PC-9 (cell line): ENCODE results near the gene CELF4.

Experiments
- EZH2 ChIP-seq: fragments of 200-600 bp; sonication (generic); IDR thresholded peaks from 2 replicates; pipeline ENCODE4 v1.8.0; 2017; ENCODE audit warnings: antibody characterized with exemption, low read depth
- TF ChIP-seq, protein P1 (sequence below): fragments of 200-600 bp; sonication (generic); conservative IDR thresholded peaks from 2 replicates; pipeline ENCODE4 v1.6.1; 2017; ENCODE audit warnings: mixed run types, antibody characterized with exemption, mild to moderate bottlenecking, moderate library complexity

DNA sequence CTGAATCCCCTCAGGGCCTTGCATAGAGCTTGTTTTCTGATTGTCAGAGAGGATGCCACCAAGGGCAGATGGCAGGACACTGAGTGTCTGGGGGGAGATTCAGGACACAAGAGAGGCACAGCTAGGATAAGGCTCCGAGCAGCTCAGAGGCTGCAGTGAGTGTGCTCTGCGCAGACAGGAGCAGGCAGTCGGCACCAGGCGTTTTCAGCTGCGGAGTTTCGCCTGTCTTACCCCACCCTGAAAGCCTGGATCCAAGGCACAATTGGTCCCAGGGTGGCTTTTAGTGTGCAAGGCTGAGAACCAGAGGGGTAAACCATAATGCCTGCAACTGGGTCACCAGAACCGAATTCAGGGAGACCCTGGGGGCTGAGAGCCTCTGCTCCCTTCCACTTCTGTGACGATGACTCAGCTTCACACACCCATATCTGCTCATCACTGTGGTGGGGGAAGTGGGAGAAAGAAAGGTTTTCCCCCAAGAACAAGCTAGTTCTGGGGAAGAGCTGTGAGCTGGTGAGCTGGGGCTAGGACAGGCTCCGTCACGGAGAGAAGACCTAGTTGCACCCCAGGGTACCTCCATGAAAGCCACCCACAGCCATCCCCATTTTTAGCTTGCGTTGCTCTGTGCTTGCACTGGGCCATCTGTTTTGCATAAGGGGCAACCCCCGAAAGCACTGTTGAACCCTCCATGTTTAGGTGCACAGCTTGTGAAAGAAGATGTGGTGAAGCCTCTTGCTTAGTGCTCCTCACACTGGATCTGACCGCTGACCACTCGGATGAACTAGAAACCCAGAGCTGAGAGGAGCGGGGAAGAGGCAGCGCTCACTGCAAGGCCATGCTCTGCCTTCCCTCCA is 173.7 kb downstream of the CELF4 start:
- TF ChIP-seq, protein P1, sequence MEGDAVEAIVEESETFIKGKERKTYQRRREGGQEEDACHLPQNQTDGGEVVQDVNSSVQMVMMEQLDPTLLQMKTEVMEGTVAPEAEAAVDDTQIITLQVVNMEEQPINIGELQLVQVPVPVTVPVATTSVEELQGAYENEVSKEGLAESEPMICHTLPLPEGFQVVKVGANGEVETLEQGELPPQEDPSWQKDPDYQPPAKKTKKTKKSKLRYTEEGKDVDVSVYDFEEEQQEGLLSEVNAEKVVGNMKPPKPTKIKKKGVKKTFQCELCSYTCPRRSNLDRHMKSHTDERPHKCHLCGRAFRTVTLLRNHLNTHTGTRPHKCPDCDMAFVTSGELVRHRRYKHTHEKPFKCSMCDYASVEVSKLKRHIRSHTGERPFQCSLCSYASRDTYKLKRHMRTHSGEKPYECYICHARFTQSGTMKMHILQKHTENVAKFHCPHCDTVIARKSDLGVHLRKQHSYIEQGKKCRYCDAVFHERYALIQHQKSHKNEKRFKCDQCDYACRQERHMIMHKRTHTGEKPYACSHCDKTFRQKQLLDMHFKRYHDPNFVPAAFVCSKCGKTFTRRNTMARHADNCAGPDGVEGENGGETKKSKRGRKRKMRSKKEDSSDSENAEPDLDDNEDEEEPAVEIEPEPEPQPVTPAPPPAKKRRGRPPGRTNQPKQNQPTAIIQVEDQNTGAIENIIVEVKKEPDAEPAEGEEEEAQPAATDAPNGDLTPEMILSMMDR = no peak
- TF ChIP-seq EZH2 = no peak
